WTC11 (cell line): ENCODE results near the gene KCNQ4. TPM values are rescaled to one million over a fixed set of nuclear protein-coding genes. Genes with fewer than 3 reads are reported as not detected.

ENCODE experiments used
- ATAC-seq: fragments of 200-7000 bp; cut with Tn5 transposase; 2 replicates; pipeline ENCODE4 v1.10.0; 2021; ENCODE audit warnings: mild to moderate bottlenecking, moderate library complexity
- CTCF ChIA-PET: fragments of 300-600 bp; sonication (Branson Sonifier 250); formaldehyde crosslinking; loops from one replicate; lab custom pipeline; 2021; ENCODE audit warnings: antibody characterized with exemption; lab: Charles Lee
- POLR2A ChIA-PET: fragments of 350-600 bp; sonication (Branson Sonifier 250); formaldehyde crosslinking; loops from one replicate; lab custom pipeline; 2021; ENCODE audit warnings: antibody characterized with exemption; lab: Charles Lee
- DNase-seq: peaks from one replicate; pipeline ENCODE4 v3.0.0; 2021; ENCODE audit warnings: low spot score
- H3K27ac Mint-ChIP-seq: 2 replicates; pipeline ENCODE4 v1.8.0; 2021; ENCODE audit warnings: mixed read lengths
- H3K27me3 Mint-ChIP-seq: 2 replicates; pipeline ENCODE4 v1.8.0; 2021; ENCODE audit warnings: low read depth, mild to moderate bottlenecking, moderate library complexity, mixed read lengths
- H3K36me3 Mint-ChIP-seq: 2 replicates; pipeline ENCODE4 v1.8.0; 2021; ENCODE audit warnings: mixed read lengths
- H3K4me1 Mint-ChIP-seq: 2 replicates; pipeline ENCODE4 v1.8.0; 2022; ENCODE audit warnings: mixed read lengths
- H3K4me3 Mint-ChIP-seq: 2 replicates; pipeline ENCODE4 v1.8.0; 2021; ENCODE audit warnings: mild to moderate bottlenecking, moderate library complexity, mixed read lengths
- H3K9me3 Mint-ChIP-seq: 2 replicates; pipeline ENCODE4 v1.8.0; 2021; ENCODE audit warnings: mixed read lengths
- ARID4B ChIP-seq: sonication (generic); formaldehyde crosslinking; IDR thresholded peaks from 2 replicates; pipeline ENCODE4 v1.8.0; 2023; ENCODE audit warnings: missing genetic modification reagents, mild to moderate bottlenecking, borderline replicate concordance
- E2F5 ChIP-seq: sonication (generic); formaldehyde crosslinking; IDR thresholded peaks from 2 replicates; pipeline ENCODE4 v1.8.1; 2022; ENCODE audit warnings: mild to moderate bottlenecking, moderate library complexity, missing genetic modification reagents
- ESRRA ChIP-seq: sonication (generic); formaldehyde crosslinking; IDR thresholded peaks from 2 replicates; pipeline ENCODE4 v1.8.1; 2022; ENCODE audit warnings: mild to moderate bottlenecking, missing genetic modification reagents, borderline replicate concordance
- FOXP1 ChIP-seq: sonication (generic); formaldehyde crosslinking; IDR thresholded peaks from 2 replicates; pipeline ENCODE4 v1.8.0; 2022; ENCODE audit warnings: missing genetic modification reagents, mild to moderate bottlenecking, moderate library complexity, borderline replicate concordance
- FOXP4 ChIP-seq: sonication (generic); formaldehyde crosslinking; IDR thresholded peaks from 2 replicates; pipeline ENCODE4 v1.8.0; 2022; ENCODE audit warnings: mild to moderate bottlenecking, missing genetic modification reagents
- RELA ChIP-seq: sonication (generic); formaldehyde crosslinking; IDR thresholded peaks from 2 replicates; pipeline ENCODE4 v1.8.1; 2022; ENCODE audit warnings: missing genetic modification reagents, mild to moderate bottlenecking, borderline replicate concordance
- RORB ChIP-seq: fragments of 250-450 bp; sonication (Bioruptor Pico); IDR thresholded peaks from 2 replicates; pipeline ENCODE4 v1.9.0; 2021; ENCODE audit warnings: mild to moderate bottlenecking
- ZBTB21 ChIP-seq: sonication (generic); formaldehyde crosslinking; IDR thresholded peaks from 2 replicates; pipeline ENCODE4 v1.8.1; 2023; ENCODE audit warnings: mild to moderate bottlenecking, missing genetic modification reagents, borderline replicate concordance
- ZNF121 ChIP-seq: sonication (generic); formaldehyde crosslinking; IDR thresholded peaks from 2 replicates; pipeline ENCODE4 v1.8.0; 2023; ENCODE audit warnings: missing genetic modification reagents
- ZNF232 ChIP-seq: sonication (generic); formaldehyde crosslinking; IDR thresholded peaks from 2 replicates; pipeline ENCODE4 v1.8.0; 2022; ENCODE audit warnings: mild to moderate bottlenecking, missing genetic modification reagents
- total RNA-seq: library from RNA; stranded (reverse); gene quantifications from 3 replicates; pipeline ENCODE4 v1.2.3, GENCODE V29; 2021
- TF ChIP-seq, protein P1 (sequence below): sonication (generic); formaldehyde crosslinking; conservative IDR thresholded peaks from 2 replicates; pipeline ENCODE4 v1.8.1; 2022; ENCODE audit warnings: mild to moderate bottlenecking, missing genetic modification reagents
- TF ChIP-seq, protein P2 (sequence below): sonication (generic); formaldehyde crosslinking; IDR thresholded peaks from 2 replicates; pipeline ENCODE4 v1.8.0; 2022; ENCODE audit warnings: mild to moderate bottlenecking, missing genetic modification reagents
- TF ChIP-seq, protein P3 (sequence below): fragments of 200-600 bp; IDR thresholded peaks from 2 replicates; pipeline ENCODE4 v1.8.0; 2022; ENCODE audit warnings: antibody characterized with exemption
- TF ChIP-seq, protein P4 (sequence below): sonication (generic); formaldehyde crosslinking; IDR thresholded peaks from 2 replicates; pipeline ENCODE4 v1.8.1; 2023; ENCODE audit warnings: mild to moderate bottlenecking, missing genetic modification reagents
- TF ChIP-seq, protein P5 (sequence below): sonication (generic); formaldehyde crosslinking; IDR thresholded peaks from 2 replicates; pipeline ENCODE4 v1.8.0; 2023; ENCODE audit warnings: missing genetic modification reagents
- TF ChIP-seq, protein P6 (sequence below): sonication (generic); formaldehyde crosslinking; IDR thresholded peaks from 2 replicates; pipeline ENCODE4 v1.8.1; 2023; ENCODE audit warnings: mild to moderate bottlenecking, missing genetic modification reagents, moderate library complexity

Gene KCNQ4
- total RNA-seq, 1 experiment from 2014 or later, result 4.0 TPM

GRCh38 chr1:40840526-40841323 lies 57.1 kb downstream of the KCNQ4 start:
- TF ChIP-seq FOXP4 (CRISPR knock-in tag) (no peak), ARID4B (CRISPR knock-in tag) (no peak), ZNF232 (no peak), ZBTB21 (CRISPR knock-in tag) (no peak), ZNF121 (no peak), ESRRA (CRISPR knock-in tag) (no peak), RELA (no peak), FOXP1 (no peak), E2F5 (CRISPR knock-in tag) (no peak), RORB (CRISPR knock-in tag) (no peak)
- TF ChIP-seq, protein P1, sequence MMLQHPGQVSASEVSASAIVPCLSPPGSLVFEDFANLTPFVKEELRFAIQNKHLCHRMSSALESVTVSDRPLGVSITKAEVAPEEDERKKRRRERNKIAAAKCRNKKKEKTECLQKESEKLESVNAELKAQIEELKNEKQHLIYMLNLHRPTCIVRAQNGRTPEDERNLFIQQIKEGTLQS, result no peak
- TF ChIP-seq, protein P2, sequence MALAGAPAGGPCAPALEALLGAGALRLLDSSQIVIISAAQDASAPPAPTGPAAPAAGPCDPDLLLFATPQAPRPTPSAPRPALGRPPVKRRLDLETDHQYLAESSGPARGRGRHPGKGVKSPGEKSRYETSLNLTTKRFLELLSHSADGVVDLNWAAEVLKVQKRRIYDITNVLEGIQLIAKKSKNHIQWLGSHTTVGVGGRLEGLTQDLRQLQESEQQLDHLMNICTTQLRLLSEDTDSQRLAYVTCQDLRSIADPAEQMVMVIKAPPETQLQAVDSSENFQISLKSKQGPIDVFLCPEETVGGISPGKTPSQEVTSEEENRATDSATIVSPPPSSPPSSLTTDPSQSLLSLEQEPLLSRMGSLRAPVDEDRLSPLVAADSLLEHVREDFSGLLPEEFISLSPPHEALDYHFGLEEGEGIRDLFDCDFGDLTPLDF (CRISPR knock-in tag), result no peak
- TF ChIP-seq, protein P3, sequence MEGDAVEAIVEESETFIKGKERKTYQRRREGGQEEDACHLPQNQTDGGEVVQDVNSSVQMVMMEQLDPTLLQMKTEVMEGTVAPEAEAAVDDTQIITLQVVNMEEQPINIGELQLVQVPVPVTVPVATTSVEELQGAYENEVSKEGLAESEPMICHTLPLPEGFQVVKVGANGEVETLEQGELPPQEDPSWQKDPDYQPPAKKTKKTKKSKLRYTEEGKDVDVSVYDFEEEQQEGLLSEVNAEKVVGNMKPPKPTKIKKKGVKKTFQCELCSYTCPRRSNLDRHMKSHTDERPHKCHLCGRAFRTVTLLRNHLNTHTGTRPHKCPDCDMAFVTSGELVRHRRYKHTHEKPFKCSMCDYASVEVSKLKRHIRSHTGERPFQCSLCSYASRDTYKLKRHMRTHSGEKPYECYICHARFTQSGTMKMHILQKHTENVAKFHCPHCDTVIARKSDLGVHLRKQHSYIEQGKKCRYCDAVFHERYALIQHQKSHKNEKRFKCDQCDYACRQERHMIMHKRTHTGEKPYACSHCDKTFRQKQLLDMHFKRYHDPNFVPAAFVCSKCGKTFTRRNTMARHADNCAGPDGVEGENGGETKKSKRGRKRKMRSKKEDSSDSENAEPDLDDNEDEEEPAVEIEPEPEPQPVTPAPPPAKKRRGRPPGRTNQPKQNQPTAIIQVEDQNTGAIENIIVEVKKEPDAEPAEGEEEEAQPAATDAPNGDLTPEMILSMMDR, result no peak
- TF ChIP-seq, protein P4, sequence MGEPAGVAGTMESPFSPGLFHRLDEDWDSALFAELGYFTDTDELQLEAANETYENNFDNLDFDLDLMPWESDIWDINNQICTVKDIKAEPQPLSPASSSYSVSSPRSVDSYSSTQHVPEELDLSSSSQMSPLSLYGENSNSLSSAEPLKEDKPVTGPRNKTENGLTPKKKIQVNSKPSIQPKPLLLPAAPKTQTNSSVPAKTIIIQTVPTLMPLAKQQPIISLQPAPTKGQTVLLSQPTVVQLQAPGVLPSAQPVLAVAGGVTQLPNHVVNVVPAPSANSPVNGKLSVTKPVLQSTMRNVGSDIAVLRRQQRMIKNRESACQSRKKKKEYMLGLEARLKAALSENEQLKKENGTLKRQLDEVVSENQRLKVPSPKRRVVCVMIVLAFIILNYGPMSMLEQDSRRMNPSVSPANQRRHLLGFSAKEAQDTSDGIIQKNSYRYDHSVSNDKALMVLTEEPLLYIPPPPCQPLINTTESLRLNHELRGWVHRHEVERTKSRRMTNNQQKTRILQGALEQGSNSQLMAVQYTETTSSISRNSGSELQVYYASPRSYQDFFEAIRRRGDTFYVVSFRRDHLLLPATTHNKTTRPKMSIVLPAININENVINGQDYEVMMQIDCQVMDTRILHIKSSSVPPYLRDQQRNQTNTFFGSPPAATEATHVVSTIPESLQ (CRISPR knock-in tag), result no peak
- TF ChIP-seq, protein P5, sequence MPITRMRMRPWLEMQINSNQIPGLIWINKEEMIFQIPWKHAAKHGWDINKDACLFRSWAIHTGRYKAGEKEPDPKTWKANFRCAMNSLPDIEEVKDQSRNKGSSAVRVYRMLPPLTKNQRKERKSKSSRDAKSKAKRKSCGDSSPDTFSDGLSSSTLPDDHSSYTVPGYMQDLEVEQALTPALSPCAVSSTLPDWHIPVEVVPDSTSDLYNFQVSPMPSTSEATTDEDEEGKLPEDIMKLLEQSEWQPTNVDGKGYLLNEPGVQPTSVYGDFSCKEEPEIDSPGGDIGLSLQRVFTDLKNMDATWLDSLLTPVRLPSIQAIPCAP, result no peak
- TF ChIP-seq, protein P6, sequence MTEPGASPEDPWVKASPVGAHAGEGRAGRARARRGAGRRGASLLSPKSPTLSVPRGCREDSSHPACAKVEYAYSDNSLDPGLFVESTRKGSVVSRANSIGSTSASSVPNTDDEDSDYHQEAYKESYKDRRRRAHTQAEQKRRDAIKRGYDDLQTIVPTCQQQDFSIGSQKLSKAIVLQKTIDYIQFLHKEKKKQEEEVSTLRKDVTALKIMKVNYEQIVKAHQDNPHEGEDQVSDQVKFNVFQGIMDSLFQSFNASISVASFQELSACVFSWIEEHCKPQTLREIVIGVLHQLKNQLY (CRISPR knock-in tag), result no peak
- H3K27ac Mint-ChIP-seq, result no peak overlapping the region
- ChIA-PET POLR2A (no interaction called here), CTCF (interaction anchor here (1.0 to 1.6 kb wide), 2 partner anchors 108 to 112 kb away, joined by 5 to 8 read pairs; no protein-coding TSS in a partner anchor)
- ATAC-seq (no peak), DNase-seq (no peak)
- H3K27me3 Mint-ChIP-seq, result no peaks in the 10 kb centered on the region
- peaks cover 11% of the 10 kb centered on the region for H3K9me3 Mint-ChIP-seq
- H3K36me3 Mint-ChIP-seq, result peaks cover 3% of the 10 kb centered on the region; the same call in 1 of the 2 replicates
- H3K4me3 Mint-ChIP-seq, result no peak overlapping the region
- peaks cover 4% of the 10 kb centered on the region; the same call in 1 of the 2 replicates for H3K4me1 Mint-ChIP-seq
